ENCODE data around the gene EFCAB14.
"Not testable (repeated sequence)": the region's sequence is repeated elsewhere in the genome, so short reads cannot be mapped to it uniquely, and the experiment has no call there.

The EFCAB14 gene

GRCh38 chr1:46747683-46748288 is 28.9 kb upstream of the EFCAB14 start:
- peak; percentile 25 for DNase-seq (ENCODE audit: insufficient read length, low spot score)
- TF ChIP-seq, protein P1, sequence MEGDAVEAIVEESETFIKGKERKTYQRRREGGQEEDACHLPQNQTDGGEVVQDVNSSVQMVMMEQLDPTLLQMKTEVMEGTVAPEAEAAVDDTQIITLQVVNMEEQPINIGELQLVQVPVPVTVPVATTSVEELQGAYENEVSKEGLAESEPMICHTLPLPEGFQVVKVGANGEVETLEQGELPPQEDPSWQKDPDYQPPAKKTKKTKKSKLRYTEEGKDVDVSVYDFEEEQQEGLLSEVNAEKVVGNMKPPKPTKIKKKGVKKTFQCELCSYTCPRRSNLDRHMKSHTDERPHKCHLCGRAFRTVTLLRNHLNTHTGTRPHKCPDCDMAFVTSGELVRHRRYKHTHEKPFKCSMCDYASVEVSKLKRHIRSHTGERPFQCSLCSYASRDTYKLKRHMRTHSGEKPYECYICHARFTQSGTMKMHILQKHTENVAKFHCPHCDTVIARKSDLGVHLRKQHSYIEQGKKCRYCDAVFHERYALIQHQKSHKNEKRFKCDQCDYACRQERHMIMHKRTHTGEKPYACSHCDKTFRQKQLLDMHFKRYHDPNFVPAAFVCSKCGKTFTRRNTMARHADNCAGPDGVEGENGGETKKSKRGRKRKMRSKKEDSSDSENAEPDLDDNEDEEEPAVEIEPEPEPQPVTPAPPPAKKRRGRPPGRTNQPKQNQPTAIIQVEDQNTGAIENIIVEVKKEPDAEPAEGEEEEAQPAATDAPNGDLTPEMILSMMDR (IDR thresholded peaks at IDR 0.05; ENCODE audit: insufficient read depth, missing control alignments), result peak; percentile 50
- no peak for FAIRE-seq

- FAIRE-seq (no peak), DNase-seq (ENCODE audit: insufficient read length, low spot score) (no peak)
- TF ChIP-seq, protein P1 (IDR thresholded peaks at IDR 0.05; ENCODE audit: insufficient read depth, missing control alignments), result no peak
Measured at GRCh38 chr1:46742069-46742468, 23.2 kb upstream of the EFCAB14 start.

DNA sequence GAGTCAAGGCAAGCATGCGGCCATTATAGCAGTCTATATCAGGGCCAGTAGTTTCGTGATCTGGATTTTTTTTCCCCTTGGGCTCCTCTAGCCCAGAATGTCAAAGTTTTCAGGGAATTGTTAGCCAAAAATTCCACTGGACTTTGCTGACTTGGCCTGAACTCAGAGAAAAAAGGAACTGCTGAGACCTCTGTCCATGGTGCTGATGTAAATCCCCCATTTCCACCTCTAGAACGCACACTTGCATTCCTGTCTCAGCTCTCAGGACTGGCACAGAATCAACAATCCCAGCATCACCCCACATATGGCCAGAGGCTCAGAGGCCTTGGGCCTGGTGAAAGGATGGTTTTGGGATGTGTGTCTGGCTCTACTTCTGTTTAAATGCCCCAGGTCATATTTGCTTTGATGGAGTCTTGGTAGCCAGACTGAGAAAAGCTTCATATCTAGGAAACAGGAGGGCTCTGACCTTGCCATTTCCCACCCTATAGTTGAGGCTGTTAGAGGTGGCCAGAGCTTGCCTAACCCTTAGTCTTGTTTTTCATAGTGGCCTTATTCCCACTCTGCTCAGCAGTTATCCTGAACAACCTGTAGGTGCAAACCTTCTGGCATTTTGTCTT is 16.9 kb upstream of the EFCAB14 start:
- TF ChIP-seq, protein P1 (IDR thresholded peaks at IDR 0.05; ENCODE audit: insufficient read depth, missing control alignments), result peak; percentile 24
- FAIRE-seq (no peak), DNase-seq (ENCODE audit: insufficient read length, low spot score) (no peak)

DNA sequence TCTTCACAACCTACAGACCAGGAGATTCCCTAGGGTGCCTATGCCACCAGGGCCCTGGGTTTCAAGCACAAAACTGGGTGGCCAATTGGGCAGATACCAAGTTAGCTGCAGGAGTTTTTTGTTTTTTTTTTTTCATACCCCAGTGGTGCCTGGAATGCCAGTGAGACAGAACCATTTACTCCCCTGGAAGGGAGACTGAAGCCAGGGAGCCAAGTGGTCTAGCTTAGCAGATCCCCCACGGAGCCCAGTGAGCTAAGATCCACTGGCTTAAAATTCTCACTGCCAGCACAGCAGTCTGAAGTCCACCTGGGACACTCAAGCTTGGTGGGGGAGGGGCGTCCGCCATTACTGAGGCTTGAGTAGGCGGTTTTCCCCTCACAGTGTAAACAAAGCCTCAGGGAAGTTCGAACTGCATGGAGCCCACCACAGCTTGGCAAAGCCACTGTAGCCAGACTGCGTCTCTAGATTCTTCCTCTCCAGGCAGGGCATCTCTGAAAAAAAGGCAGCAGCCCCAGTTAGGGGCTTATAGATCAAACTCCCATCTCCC is 9.5 kb upstream of the EFCAB14 start:
- not testable (repeated sequence) for DNase-seq (ENCODE audit: insufficient read length, low spot score); FAIRE-seq

DNA sequence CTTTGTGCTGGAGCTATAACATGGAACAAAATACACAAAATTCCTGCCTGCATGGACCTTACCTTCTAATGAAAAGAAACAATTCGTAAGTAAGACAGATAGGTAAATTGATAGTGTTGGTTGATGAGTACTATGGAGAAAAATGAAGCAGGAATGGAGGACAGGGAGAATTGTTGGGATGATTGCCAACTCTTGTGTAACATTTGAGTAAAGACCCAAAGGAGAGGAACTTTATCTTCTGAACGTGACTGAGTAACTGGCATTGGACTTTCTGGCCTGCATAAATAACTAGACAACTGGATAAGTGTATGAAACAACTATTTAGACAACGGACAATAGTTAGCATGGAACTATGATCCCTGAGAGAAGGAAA is 6.8 kb upstream of the EFCAB14 start:
- FAIRE-seq, result no peak
- TF ChIP-seq, protein P1 (IDR thresholded peaks at IDR 0.05; ENCODE audit: insufficient read depth, missing control alignments), result no peak
- DNase-seq (ENCODE audit: insufficient read length, low spot score), result no peak

- FAIRE-seq (no peak), DNase-seq (ENCODE audit: insufficient read length, low spot score) (no peak)
- TF ChIP-seq, protein P1 (IDR thresholded peaks at IDR 0.05; ENCODE audit: insufficient read depth, missing control alignments), result peak; percentile 94
Measured at GRCh38 chr1:46724991-46725735, 6.2 kb upstream of the EFCAB14 start.

- DNase-seq (ENCODE audit: insufficient read length, low spot score), result no peak
- TF ChIP-seq, protein P1 (IDR thresholded peaks at IDR 0.05; ENCODE audit: insufficient read depth, missing control alignments), result no peak
- FAIRE-seq, result no peak
Measured at GRCh38 chr1:46723901-46724300, 5.0 kb upstream of the EFCAB14 start.

Data from D721Med (cell line).